Measurements from ENCODE around the gene CFAP299.

Gene CFAP299

GRCh38 chr4:80424225-80424581 lies 88.7 kb downstream of the CFAP299 start:
- Histone ChIP-seq H3F3A (ENCODE audit: insufficient read depth) (no peaks in the 10 kb centered on the region), H3K9me3 (ENCODE audit: insufficient read depth, low read length) (no peaks in the 10 kb centered on the region), H3K27me3 (ENCODE audit: low read length) (no peaks in the 10 kb centered on the region), H3K4me2 (ENCODE audit: low read depth, low read length, poor library complexity, severe bottlenecking) (no peak overlapping the region), H3K4me3 (ENCODE audit: insufficient read depth, low read length, poor library complexity, severe bottlenecking) (no peak overlapping the region), H3K79me2 (ENCODE audit: insufficient read depth, low read length) (no peaks in the 10 kb centered on the region), H3K27ac (ENCODE audit: low read depth, low read length) (no peak overlapping the region), H3K9ac (ENCODE audit: low read length) (no peak overlapping the region), H3K9me2 (replicated peaks; ENCODE audit: insufficient read depth, low read length) (no peaks in the 10 kb centered on the region), H4K20me1 (ENCODE audit: low read depth, low read length) (no peaks in the 10 kb centered on the region), H2AFZ (ENCODE audit: low read depth, low read length, severe bottlenecking) (no peak overlapping the region), H3K36me3 (ENCODE audit: low read length) (no peaks in the 10 kb centered on the region)
- TF ChIP-seq CTCF (IDR thresholded peaks at IDR 0.05; ENCODE audit: insufficient read depth, low read length, poor library complexity, severe bottlenecking), result no peak
- TF ChIP-seq EZH2phosphoT487 (conservative IDR thresholded peaks at IDR 0.05; ENCODE audit: low read length), result no peak

- no peak overlapping the region for H3K4me3 ChIP-seq (ENCODE audit: insufficient read depth, low read length, poor library complexity, severe bottlenecking)
- H2AFZ ChIP-seq (ENCODE audit: low read depth, low read length, severe bottlenecking), result no peak overlapping the region
- no peaks in the 10 kb centered on the region for H3K27me3 ChIP-seq (ENCODE audit: low read length)
- H3K9me3 ChIP-seq (ENCODE audit: insufficient read depth, low read length), result no peaks in the 10 kb centered on the region
- H3K9ac ChIP-seq (ENCODE audit: low read length), result no peak overlapping the region
- H3K36me3 ChIP-seq (ENCODE audit: low read length), result no peaks in the 10 kb centered on the region
- H3K9me2 ChIP-seq (replicated peaks; ENCODE audit: insufficient read depth, low read length), result no peaks in the 10 kb centered on the region
- TF ChIP-seq EZH2phosphoT487 (conservative IDR thresholded peaks at IDR 0.05; ENCODE audit: low read length) (no peak), CTCF (IDR thresholded peaks at IDR 0.05; ENCODE audit: insufficient read depth, low read length, poor library complexity, severe bottlenecking) (no peak)
- no peaks in the 10 kb centered on the region for H3F3A ChIP-seq (ENCODE audit: insufficient read depth)
- no peak overlapping the region for H3K27ac ChIP-seq (ENCODE audit: low read depth, low read length)
- H3K79me2 ChIP-seq (ENCODE audit: insufficient read depth, low read length), result no peaks in the 10 kb centered on the region
- H4K20me1 ChIP-seq (ENCODE audit: low read depth, low read length), result no peaks in the 10 kb centered on the region
- no peak overlapping the region for H3K4me2 ChIP-seq (ENCODE audit: low read depth, low read length, poor library complexity, severe bottlenecking)
Measured at GRCh38 chr4:80425124-80426100, 89.9 kb downstream of the CFAP299 start.

- H3K79me2 ChIP-seq (ENCODE audit: insufficient read depth, low read length), result no peaks in the 10 kb centered on the region
- H3K27ac ChIP-seq (ENCODE audit: low read depth, low read length), result no peak overlapping the region
- no peaks in the 10 kb centered on the region for H4K20me1 ChIP-seq (ENCODE audit: low read depth, low read length)
- H3K9me2 ChIP-seq (replicated peaks; ENCODE audit: insufficient read depth, low read length), result no peaks in the 10 kb centered on the region
- no peak overlapping the region for H3K4me3 ChIP-seq (ENCODE audit: insufficient read depth, low read length, poor library complexity, severe bottlenecking)
- H2AFZ ChIP-seq (ENCODE audit: low read depth, low read length, severe bottlenecking), result no peak overlapping the region
- H3K27me3 ChIP-seq (ENCODE audit: low read length), result no peaks in the 10 kb centered on the region
- H3F3A ChIP-seq (ENCODE audit: insufficient read depth), result no peaks in the 10 kb centered on the region
- no peaks in the 10 kb centered on the region for H3K36me3 ChIP-seq (ENCODE audit: low read length)
- H3K4me2 ChIP-seq (ENCODE audit: low read depth, low read length, poor library complexity, severe bottlenecking), result no peak overlapping the region
- no peak overlapping the region for H3K9ac ChIP-seq (ENCODE audit: low read length)
- H3K9me3 ChIP-seq (ENCODE audit: insufficient read depth, low read length), result no peaks in the 10 kb centered on the region
- TF ChIP-seq CTCF (IDR thresholded peaks at IDR 0.05; ENCODE audit: insufficient read depth, low read length, poor library complexity, severe bottlenecking), result no peak
- TF ChIP-seq EZH2phosphoT487 (conservative IDR thresholded peaks at IDR 0.05; ENCODE audit: low read length), result no peak
Measured at GRCh38 chr4:80431203-80431965, 95.9 kb downstream of the CFAP299 start.
